ENCODE data around the gene TXNDC5. TPM values are rescaled to one million over a fixed set of nuclear protein-coding genes. Genes with fewer than 3 reads are reported as not detected.

The TXNDC5 gene
- total RNA-seq, 1 experiment from 2014 or later, result 177 TPM

DNA sequence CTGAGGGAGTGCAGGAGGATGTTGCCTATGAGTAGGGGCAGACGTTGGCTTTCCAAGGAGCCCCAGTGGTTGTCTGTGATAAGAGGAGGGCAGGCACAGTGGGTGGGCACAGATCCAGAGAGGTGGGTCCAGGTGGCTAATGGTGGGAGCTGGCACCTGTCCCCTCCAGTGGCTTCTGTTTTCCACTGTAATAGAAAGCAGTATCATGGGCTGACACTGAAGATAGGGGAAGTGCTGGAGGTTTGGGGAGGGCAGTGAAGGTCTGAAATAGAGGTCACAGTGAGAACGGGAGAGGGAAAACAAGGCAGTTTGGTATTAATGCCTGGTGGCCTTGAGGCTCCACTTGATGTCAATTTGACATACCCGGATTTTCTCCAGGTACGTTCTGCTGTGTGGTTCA lies 10.5 kb upstream of the TXNDC5 start:
- Histone ChIP-seq H3K9me3 (ENCODE audit: control insufficient read depth, insufficient read depth, low read depth, low read length) (no peaks in the 10 kb centered on the region), H3K27me3 (ENCODE audit: control insufficient read depth, insufficient read depth, low read length) (peaks cover 4% of the 10 kb centered on the region; the same call in 1 of the 2 replicates), H3K27ac (ENCODE audit: low read length) (no peak overlapping the region), H3K4me1 (ENCODE audit: control insufficient read depth, insufficient read depth, low read length) (no peaks in the 10 kb centered on the region), H3K36me3 (ENCODE audit: control insufficient read depth, insufficient read depth, low read length) (no peaks in the 10 kb centered on the region), H3K4me3 (ENCODE audit: low read depth in 2 of 2, low read length in 2 of 2) (no peak overlapping the region)
- in situ Hi-C loops (cut with HindIII; ENCODE audit: low pct_unique_long_range_greater_than_20kb, low sequenced_read_pairs), result no loop called here
- ATAC-seq, result no peak
- no TSS peak for BruUV-seq (replicated peaks)
- POLR2A ChIA-PET, result no interaction called here
- TF ChIP-seq, protein P1, sequence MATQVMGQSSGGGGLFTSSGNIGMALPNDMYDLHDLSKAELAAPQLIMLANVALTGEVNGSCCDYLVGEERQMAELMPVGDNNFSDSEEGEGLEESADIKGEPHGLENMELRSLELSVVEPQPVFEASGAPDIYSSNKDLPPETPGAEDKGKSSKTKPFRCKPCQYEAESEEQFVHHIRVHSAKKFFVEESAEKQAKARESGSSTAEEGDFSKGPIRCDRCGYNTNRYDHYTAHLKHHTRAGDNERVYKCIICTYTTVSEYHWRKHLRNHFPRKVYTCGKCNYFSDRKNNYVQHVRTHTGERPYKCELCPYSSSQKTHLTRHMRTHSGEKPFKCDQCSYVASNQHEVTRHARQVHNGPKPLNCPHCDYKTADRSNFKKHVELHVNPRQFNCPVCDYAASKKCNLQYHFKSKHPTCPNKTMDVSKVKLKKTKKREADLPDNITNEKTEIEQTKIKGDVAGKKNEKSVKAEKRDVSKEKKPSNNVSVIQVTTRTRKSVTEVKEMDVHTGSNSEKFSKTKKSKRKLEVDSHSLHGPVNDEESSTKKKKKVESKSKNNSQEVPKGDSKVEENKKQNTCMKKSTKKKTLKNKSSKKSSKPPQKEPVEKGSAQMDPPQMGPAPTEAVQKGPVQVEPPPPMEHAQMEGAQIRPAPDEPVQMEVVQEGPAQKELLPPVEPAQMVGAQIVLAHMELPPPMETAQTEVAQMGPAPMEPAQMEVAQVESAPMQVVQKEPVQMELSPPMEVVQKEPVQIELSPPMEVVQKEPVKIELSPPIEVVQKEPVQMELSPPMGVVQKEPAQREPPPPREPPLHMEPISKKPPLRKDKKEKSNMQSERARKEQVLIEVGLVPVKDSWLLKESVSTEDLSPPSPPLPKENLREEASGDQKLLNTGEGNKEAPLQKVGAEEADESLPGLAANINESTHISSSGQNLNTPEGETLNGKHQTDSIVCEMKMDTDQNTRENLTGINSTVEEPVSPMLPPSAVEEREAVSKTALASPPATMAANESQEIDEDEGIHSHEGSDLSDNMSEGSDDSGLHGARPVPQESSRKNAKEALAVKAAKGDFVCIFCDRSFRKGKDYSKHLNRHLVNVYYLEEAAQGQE (IDR thresholded peaks at IDR 0.05; ENCODE audit: insufficient read depth in 1 of 2, low read depth in 2 of 2, low read length in 1 of 2), result no peak
- no peak for TF ChIP-seq POLR2AphosphoS5 (IDR thresholded peaks at IDR 0.05; ENCODE audit: low read depth, low read length)
- no peak for TF ChIP-seq TCF7L2 (IDR thresholded peaks at IDR 0.05; ENCODE audit: low read depth, low read length)
- TF ChIP-seq CTCF (IDR thresholded peaks at IDR 0.05), result no peak
- CTCF ChIA-PET, result no interaction called here
- intact Hi-C loops (cut with micrococcal nuclease; ENCODE audit: unreplicated experiment), result no loop called here
- no peak for DNase-seq (ENCODE audit: low read depth, low spot score)

DNA sequence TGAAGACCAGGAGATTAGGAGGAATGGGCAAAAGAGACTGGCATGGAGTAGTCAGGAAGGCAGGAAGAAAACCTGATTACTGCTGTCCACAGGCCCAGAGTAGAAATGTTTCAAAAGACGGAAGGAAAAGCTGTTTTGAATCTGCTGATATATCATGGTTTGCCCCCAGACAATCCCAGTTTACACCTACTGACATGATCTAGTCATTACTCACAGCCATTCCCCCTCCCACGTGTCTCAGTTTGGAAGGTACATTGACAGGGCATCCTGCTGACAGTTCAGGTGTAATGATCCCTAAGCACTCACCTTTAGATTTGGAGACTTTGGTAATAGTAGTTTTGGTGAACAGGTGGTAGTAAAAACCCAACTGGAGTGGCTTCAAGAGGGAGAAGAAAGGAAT lies 9.8 kb upstream of the TXNDC5 start:
- BruUV-seq (replicated peaks), result no TSS peak
- no peak overlapping the region for H3K27ac ChIP-seq (ENCODE audit: low read length)
- TF ChIP-seq SIN3A (IDR thresholded peaks at IDR 0.05; ENCODE audit: borderline replicate concordance, insufficient read depth, low read depth, low read length) (no peak), POLR2AphosphoS5 (IDR thresholded peaks at IDR 0.05; ENCODE audit: low read depth, low read length) (no peak), TCF7L2 (IDR thresholded peaks at IDR 0.05; ENCODE audit: low read depth, low read length) (no peak), CTCF (IDR thresholded peaks at IDR 0.05) (no peak)
- TF ChIP-seq, protein P1 (IDR thresholded peaks at IDR 0.05; ENCODE audit: insufficient read depth in 1 of 2, low read depth in 2 of 2, low read length in 1 of 2), result no peak
- DNase-seq (ENCODE audit: low read depth, low spot score) (no peak), ATAC-seq (no peak)
- H3K4me3 ChIP-seq (ENCODE audit: low read depth in 2 of 2, low read length in 2 of 2), result no peak overlapping the region
- in situ Hi-C loops (cut with HindIII; ENCODE audit: low pct_unique_long_range_greater_than_20kb, low sequenced_read_pairs), result no loop called here
- H3K9me3 ChIP-seq (ENCODE audit: control insufficient read depth, insufficient read depth, low read depth, low read length), result no peaks in the 10 kb centered on the region
- intact Hi-C loops (cut with micrococcal nuclease; ENCODE audit: unreplicated experiment), result no loop called here
- ChIA-PET POLR2A (no interaction called here), CTCF (no interaction called here)
- no peaks in the 10 kb centered on the region for H3K4me1 ChIP-seq (ENCODE audit: control insufficient read depth, insufficient read depth, low read length)
- peaks cover 4% of the 10 kb centered on the region; the same call in 1 of the 2 replicates for H3K27me3 ChIP-seq (ENCODE audit: control insufficient read depth, insufficient read depth, low read length)
- no peaks in the 10 kb centered on the region for H3K36me3 ChIP-seq (ENCODE audit: control insufficient read depth, insufficient read depth, low read length)
